Muscle layer of colon (tissue), 2 donors: ENCODE results near the gene FOXO3.
A peak's percentile ranks its signal among the peaks of the same experiment; 100 is the strongest.
"Not testable (repeated sequence)": the region's sequence is repeated elsewhere in the genome, so short reads cannot be mapped to it uniquely, and the experiment has no call there.

Experiments
- H3K27ac ChIP-seq: one replicate; pipeline ENCODE4 v1.7.0; 2013; ENCODE audit warnings: low read depth, mild to moderate bottlenecking, low read length, moderate library complexity
- H3K27me3 ChIP-seq, 2 donors: one replicate each; pipeline ENCODE4 v1.7.0; 2013; ENCODE audit warnings: low read length in 2 of 2, mild to moderate bottlenecking in 2 of 2; ENCODE audit not compliant: insufficient read depth in 2 of 2, control insufficient read depth in 1 of 2
- H3K36me3 ChIP-seq: one replicate; pipeline ENCODE4 v1.7.0; 2013; ENCODE audit warnings: mild to moderate bottlenecking, low read length; ENCODE audit not compliant: insufficient read depth
- H3K4me1 ChIP-seq: one replicate; pipeline ENCODE4 v1.7.0; 2013; ENCODE audit warnings: mild to moderate bottlenecking, low read length; ENCODE audit not compliant: insufficient read depth
- H3K4me3 ChIP-seq, 2 donors: one replicate each; pipeline ENCODE4 v1.7.0; 2013; ENCODE audit warnings: low read length in 2 of 2, low read depth in 1 of 2, mild to moderate bottlenecking in 1 of 2, moderate library complexity in 1 of 2
- H3K9ac ChIP-seq: one replicate; pipeline ENCODE4 v1.7.0; 2013; ENCODE audit warnings: low read length
- H3K9me3 ChIP-seq: one replicate; pipeline ENCODE4 v1.7.0; 2013; ENCODE audit warnings: mild to moderate bottlenecking, low read length
- donor health status: abdominal sarcoma.
- donor health status: Adenocarcinoma of cecum.

Gene FOXO3

DNA sequence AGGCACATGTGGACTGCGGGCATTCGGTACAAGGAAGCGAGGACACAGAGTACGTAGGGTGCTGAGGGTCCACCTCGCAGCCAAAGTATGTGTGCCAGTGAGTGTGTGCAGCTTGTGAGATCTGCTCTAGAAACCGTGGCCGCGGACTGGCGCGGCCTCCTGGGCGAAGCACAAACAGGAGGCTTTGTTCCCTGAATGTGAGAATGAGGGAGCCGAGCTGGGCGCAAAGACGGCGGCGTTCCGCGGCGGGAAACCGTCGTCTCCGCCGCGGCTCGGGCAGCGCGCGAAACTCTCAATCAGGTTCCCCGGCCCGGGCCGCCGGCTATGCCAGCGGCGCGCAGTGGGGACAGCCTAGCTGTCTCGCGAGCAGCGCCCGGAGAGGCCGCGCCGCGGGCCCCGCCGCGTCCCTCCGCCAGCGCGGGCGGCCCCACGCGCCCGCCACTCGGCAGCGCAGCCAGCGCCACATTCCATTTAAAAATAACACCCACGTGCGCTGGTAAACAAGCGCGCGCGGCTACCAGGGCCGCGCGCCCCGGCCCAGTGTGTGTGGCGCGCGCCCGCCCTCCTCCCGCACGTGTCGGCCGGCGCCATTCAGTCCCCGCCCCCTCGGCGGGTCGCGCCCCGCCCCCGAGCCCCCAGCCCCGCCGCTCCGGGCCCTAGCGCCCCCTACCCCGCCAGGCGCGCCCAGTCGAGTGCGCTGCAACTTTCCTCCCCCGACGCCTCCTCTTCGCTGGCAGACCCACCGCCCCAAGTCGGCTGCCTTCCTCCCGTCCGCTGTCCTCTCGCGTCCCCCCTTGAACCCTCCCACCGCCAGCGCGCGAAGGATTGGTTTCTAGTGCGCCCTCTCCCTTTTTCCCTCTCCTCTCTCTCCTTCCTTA is 3.0 kb upstream of the FOXO3 start:
- Histone ChIP-seq H3K4me1 (peaks cover 29% of the 10 kb centered on the region), H3K27ac (peak overlapping the region; percentile 85), H3K36me3 (no peaks in the 10 kb centered on the region), H3K9ac (peak overlapping the region; percentile 38), H3K27me3 (no peaks in the 10 kb centered on the region), H3K4me3 (peak overlapping the region; percentile 60), H3K9me3 (no peaks in the 10 kb centered on the region)

DNA sequence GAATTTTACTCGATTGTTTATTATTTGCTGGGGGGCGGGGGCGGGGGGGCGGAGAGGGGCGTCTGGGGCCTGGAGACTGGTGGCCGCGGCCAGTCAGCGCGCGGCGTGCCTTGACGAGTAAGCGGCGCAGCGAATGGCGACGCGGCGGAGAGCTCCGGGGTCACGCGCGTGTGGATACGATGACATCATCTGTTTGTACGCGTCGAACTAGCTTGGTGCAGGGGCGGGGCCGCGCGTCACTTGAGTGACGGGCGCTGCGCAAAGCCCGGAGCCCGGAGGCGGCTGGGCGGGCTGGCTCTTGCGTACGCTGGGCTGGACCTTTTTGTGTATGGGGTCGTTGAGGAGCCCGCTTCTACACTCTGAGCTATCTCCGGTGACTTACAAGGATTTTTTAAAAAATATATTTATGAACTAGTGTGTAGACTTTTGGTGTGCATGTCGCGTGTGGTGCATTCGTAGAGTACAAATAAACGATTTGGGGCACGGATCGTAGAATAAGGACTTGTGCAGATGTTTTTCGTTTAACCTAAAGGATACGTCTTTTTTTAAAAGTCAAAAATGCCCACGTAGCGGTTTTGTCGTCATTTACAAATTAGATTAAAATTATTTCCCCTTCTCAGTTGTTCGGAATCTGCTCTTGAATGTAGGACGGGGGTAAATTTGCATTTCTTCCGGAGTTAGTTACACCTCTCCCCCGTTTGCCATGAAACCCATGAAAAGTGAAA is 2.2 kb upstream of the FOXO3 start:
- no peaks in the 10 kb centered on the region for H3K36me3 ChIP-seq
- H3K9me3 ChIP-seq, result no peaks in the 10 kb centered on the region
- H3K9ac ChIP-seq, result peak overlapping the region; percentile 93
- peak overlapping the region; percentile 60 to 98 for H3K4me3 ChIP-seq
- peak overlapping the region; percentile 100 for H3K27ac ChIP-seq
- H3K27me3 ChIP-seq, result no peaks in the 10 kb centered on the region
- H3K4me1 ChIP-seq, result peaks cover 29% of the 10 kb centered on the region

DNA sequence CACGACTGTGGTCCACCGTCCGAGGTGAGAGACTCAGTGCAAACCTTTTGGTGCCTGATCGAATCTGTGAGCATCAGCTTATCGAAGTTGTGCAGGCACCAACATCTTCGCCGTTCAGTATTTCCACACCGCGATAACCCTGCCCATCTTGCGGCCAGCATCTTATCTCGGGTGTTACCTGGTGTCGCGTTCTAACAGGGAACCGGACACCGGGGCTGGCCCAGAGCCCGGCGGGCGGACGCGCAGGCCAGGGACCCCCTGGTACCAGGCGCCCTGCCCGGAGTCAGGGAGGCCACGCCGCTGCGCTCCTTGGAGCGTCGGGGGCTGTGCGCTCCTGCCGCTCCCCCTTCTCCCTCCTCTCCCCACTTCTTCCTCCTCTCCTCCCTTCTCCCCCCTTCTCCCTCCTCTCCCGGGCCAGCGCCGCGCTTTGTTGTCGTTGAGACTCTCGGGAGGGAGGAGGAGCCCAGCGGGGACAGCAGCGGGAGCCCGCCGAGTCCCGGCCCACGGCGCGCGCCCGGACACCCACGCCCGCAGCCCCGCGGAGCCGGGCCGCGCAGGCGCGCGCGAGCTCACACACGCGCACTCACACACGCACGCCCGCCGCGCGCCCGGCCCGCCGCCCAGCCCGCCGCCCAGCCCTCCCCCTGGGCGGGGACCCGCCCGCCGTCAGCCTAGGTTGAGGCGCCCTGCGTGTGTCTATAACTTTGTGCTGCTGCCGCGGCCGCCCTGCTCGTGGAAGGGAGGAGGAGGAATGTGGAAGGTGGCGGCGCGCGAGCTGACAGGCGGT is 1.4 kb upstream of the FOXO3 start:
- Histone ChIP-seq H3K9ac (peak overlapping the region; percentile 93), H3K27me3 (no peaks in the 10 kb centered on the region), H3K36me3 (no peaks in the 10 kb centered on the region), H3K9me3 (no peaks in the 10 kb centered on the region), H3K4me3 (peak overlapping the region; percentile 98), H3K27ac (peak overlapping the region; percentile 100), H3K4me1 (peaks cover 32% of the 10 kb centered on the region)

GRCh38 chr6:108559884-108560462 is 744 bp upstream of the FOXO3 start:
- no peaks in the 10 kb centered on the region for H3K27me3 ChIP-seq
- peak overlapping the region; percentile 83 for H3K9ac ChIP-seq
- no peaks in the 10 kb centered on the region for H3K9me3 ChIP-seq
- H3K27ac ChIP-seq, result peak overlapping the region; percentile 100
- H3K4me3 ChIP-seq, result peak overlapping the region; percentile 87 to 98
- H3K36me3 ChIP-seq, result no peaks in the 10 kb centered on the region
- peaks cover 32% of the 10 kb centered on the region for H3K4me1 ChIP-seq

GRCh38 chr6:108561309-108561647 is 561 bp downstream of the FOXO3 start:
- Histone ChIP-seq H3K4me1 (peaks cover 34% of the 10 kb centered on the region), H3K4me3 (peak overlapping the region; percentile 83 to 94), H3K27ac (peak overlapping the region; percentile 100), H3K9ac (peak overlapping the region; percentile 79)
- H3K9me3 ChIP-seq, H3K36me3 ChIP-seq, H3K27me3 ChIP-seq: not testable (repeated sequence)

DNA sequence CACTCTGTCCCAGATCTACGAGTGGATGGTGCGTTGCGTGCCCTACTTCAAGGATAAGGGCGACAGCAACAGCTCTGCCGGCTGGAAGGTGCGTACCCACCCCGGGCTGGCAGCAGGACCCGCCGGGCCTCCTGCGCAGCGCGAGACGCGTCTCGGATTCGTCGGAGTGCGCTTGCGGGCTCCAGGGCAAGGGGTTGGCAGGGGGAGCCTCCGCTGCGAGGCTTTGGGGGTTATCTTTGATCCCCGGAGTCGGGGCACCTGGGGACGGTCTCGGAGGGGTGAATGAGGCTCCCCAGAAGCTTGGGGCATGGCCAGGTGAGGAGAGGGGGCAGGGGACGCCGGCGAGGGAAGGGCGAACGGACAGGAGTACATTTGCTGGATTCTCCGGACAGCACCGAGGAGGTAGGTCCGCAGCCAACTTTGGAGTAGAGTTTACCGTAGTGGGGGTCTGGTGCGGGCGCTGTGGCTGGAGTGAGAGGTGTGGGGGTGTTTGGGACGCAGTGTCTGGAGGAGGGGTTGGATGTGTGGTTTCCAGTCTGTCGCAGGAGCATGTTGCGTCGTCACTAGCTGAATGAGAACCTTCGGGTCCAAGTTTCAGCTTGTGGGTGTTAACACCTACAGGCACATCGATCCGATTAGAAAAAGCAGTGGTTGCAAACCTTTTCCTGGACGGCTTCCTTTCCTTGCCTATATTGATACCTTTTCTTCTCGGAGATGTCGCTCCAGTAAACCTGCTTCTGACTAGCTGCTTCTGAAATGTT is 1.2 kb downstream of the FOXO3 start:
- H3K36me3 ChIP-seq, result peaks cover under 1% of the 10 kb centered on the region
- H3K9me3 ChIP-seq, result no peaks in the 10 kb centered on the region
- H3K27me3 ChIP-seq, result no peaks in the 10 kb centered on the region
- peaks cover 34% of the 10 kb centered on the region for H3K4me1 ChIP-seq
- H3K9ac ChIP-seq, result peak overlapping the region; percentile 79
- H3K4me3 ChIP-seq, result peak overlapping the region; percentile 83 to 94
- H3K27ac ChIP-seq, result peak overlapping the region; percentile 100

DNA sequence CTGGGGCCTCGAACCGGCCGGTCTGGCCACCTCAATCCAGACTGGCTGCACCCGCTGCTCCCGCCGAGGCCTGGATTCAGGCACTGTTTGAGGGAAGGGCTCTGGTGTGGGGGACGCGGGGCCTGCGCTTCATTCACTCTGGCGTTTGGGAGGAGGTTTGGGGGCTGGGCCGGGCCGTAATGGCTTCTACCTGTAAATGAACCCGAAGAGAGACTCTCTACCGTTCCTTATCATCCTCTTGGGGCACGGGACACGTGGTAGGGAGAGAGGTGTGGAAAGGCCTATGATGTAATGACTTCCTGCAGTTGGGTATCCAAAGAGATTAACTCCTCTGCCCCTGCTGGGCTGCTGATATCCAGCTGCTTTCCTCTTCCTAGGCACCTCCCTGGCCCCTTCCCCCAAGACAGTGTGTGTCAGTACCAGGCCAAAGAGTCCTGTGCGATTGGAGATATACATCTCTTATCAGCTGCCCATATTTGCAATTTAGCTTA is 1.8 kb downstream of the FOXO3 start:
- Histone ChIP-seq H3K9me3 (no peaks in the 10 kb centered on the region), H3K4me1 (peaks cover 36% of the 10 kb centered on the region), H3K4me3 (peak overlapping the region; percentile 83 to 94), H3K9ac (peak overlapping the region; percentile 79), H3K27ac (peak overlapping the region; percentile 100), H3K27me3 (no peaks in the 10 kb centered on the region), H3K36me3 (peaks cover 6% of the 10 kb centered on the region)

DNA sequence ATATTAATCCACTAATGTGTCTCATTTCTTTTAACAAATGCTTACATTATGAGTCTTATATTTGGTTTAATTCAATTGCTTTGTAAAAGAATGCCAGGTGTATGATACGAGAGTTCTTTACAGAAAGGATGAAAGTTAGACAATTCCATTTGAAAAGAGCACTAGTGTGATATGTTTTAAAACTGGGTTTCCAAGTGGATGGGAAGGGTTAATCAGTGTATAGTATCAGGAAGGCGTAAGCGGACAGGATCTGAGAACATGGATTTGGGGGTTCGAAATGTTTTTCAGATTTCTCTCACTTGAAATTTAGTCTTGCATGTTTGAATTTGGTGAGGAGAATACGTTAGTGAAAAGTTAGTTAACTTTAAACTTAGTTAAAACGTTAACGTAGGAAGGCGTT is 2.6 kb downstream of the FOXO3 start:
- H3K27ac ChIP-seq, result peak overlapping the region; percentile 100
- H3K27me3 ChIP-seq, result no peaks in the 10 kb centered on the region
- peaks cover 6% of the 10 kb centered on the region for H3K36me3 ChIP-seq
- H3K4me1 ChIP-seq, result peaks cover 36% of the 10 kb centered on the region
- no peaks in the 10 kb centered on the region for H3K9me3 ChIP-seq
- peak overlapping the region; percentile 83 to 94 for H3K4me3 ChIP-seq
- peak overlapping the region; percentile 79 for H3K9ac ChIP-seq

DNA sequence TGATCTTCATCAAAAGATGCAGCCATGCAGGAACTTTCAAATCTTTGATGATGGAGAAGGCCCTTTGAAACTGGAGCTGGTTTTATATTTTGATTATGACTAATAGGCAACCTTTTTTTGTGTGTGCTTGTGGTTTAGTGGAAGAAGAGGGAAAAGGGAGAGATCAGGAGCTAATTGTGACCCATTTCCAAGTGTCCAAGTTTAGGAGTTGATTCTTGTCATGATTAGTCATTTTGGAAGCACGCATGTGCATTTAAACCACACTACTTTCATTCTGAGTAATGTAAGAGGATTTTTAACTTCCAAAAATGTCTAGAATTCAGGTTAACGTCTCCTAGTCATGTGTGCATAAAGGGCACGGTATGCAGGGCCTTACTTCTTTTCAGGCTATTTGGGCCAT is 3.5 kb downstream of the FOXO3 start:
- H3K36me3 ChIP-seq, result peaks cover 9% of the 10 kb centered on the region
- no peak overlapping the region for H3K9ac ChIP-seq
- peak overlapping the region; percentile 8 for H3K27ac ChIP-seq
- no peak overlapping the region for H3K4me3 ChIP-seq
- H3K9me3 ChIP-seq, result no peaks in the 10 kb centered on the region
- peaks cover 36% of the 10 kb centered on the region for H3K4me1 ChIP-seq
- no peaks in the 10 kb centered on the region for H3K27me3 ChIP-seq

DNA sequence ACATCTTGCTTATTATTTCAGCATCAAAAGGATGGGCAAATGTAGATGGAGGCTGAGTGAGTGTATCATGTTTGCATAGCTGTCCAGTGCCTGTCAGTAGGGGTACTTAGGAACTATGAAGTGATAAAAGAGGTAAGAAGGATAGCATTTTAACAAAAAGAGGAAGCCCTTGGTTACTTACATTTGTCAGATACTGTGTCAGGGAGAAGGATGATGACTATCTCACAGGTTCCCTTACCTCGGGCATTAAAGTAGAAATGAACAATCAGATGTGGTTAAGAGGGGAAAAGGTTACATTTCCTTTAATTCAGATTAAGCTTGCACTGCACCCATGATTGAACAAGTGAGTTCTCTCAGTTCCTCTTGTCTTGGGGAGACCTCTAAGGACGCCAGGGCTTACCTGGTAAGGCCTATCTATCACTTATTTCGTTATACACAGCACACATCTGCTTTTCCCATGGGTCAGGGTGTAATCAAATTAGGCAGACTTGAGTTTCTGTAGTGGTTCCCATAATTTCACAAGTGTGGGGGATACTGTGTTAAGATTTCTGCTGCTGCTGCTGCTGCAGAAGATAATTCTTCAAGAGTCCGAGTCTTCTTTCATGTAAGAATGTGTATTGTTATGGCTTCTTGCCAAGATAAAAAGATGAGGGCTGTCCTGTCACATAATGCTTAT is 4.5 kb downstream of the FOXO3 start:
- Histone ChIP-seq H3K9me3 (no peaks in the 10 kb centered on the region), H3K4me3 (no peak overlapping the region), H3K4me1 (peaks cover 36% of the 10 kb centered on the region), H3K27me3 (no peaks in the 10 kb centered on the region), H3K27ac (peak overlapping the region; percentile 29), H3K9ac (no peak overlapping the region), H3K36me3 (peaks cover 17% of the 10 kb centered on the region)
